Kidney (tissue), 14 donors: Measurements from ENCODE around the gene TMEM19. TPM values are rescaled to one million over a fixed set of nuclear protein-coding genes. Genes with fewer than 3 reads are reported as not detected.

Source experiments
- DNase-seq, 5 donors: peaks; one replicate each; pipeline ENCODE4 v3.0.0-alpha.2; 2013 to 2020
- FAIRE-seq: peaks from 2 replicates; lab custom pipeline; 2012; peaks lifted over from hg19 to GRCh38; lab: Jason Lieb, UNC
- H3K27ac ChIP-seq, 2 donors: one replicate each; pipeline ENCODE4 v1.7.0; 2013; ENCODE audit warnings: low read depth in 2 of 2, low read length in 2 of 2, inconsistent platforms in 1 of 2
- H3K27me3 ChIP-seq: one replicate; pipeline ENCODE4 v1.7.1; 2013; ENCODE audit warnings: low read length, inconsistent platforms; ENCODE audit not compliant: control insufficient read depth, insufficient read depth
- H3K36me3 ChIP-seq, 3 donors: one replicate each; pipeline versions ENCODE4 v1.7.0 to v1.7.1; 2013; ENCODE audit warnings: low read length in 3 of 3, control low read depth in 1 of 3, inconsistent platforms in 1 of 3; ENCODE audit not compliant: insufficient read depth in 3 of 3, control insufficient read depth in 2 of 3
- H3K4me1 ChIP-seq, 3 donors: one replicate each; pipeline versions ENCODE4 v1.7.0 to v1.7.1; 2013; ENCODE audit warnings: low read length in 3 of 3, inconsistent platforms in 1 of 3, low read depth in 1 of 3; ENCODE audit not compliant: control insufficient read depth in 2 of 3, insufficient read depth in 2 of 3
- H3K4me3 ChIP-seq, 3 donors: one replicate each; pipeline versions ENCODE4 v1.7.0 to v1.8.1; 2013; ENCODE audit warnings: low read length in 3 of 3, control low read depth in 1 of 3, inconsistent platforms in 1 of 3
- H3K9ac ChIP-seq, 3 donors: one replicate each; pipeline versions ENCODE4 v1.7.0 to v1.7.1; 2013; ENCODE audit warnings: low read length in 3 of 3, control low read depth in 1 of 3, inconsistent platforms in 1 of 3
- H3K9me3 ChIP-seq, 3 donors: one replicate each; pipeline versions ENCODE4 v1.7.0 to v1.7.1; 2013; ENCODE audit warnings: low read length in 3 of 3, control low read depth in 1 of 3, inconsistent platforms in 1 of 3; ENCODE audit not compliant: control insufficient read depth in 2 of 3, insufficient read depth in 1 of 3
- intact Hi-C: fragments of 100-400 bp; cut with DNase I; formaldehyde crosslinking; loops from one replicate; pipeline ENCODE4 v1.11.1; 2022
- polyA plus RNA-seq: library from polyadenylated mRNA; stranded (reverse); fragments of 350-450 nt; fragmentation: Illumina TruSeq; extraction: RNeasy Lipid Tissue Mini Kit (QIAGEN cat#74804); gene quantifications from one replicate; pipeline ENCODE4 v1.2.3, GENCODE V29; 2014; ENCODE audit warnings: low read depth, low replicate concordance; ENCODE audit not compliant: insufficient read depth
- total RNA-seq: library from RNA; stranded (reverse); fragmentation: NEBNext Ultra II Directional; extraction: Animal tissue kit (Norgen Biotek cat#: 25700); gene quantifications from one replicate; pipeline ENCODE4 v1.2.1, GENCODE V29; 2021
- TF ChIP-seq, protein P1 (sequence below): IDR thresholded peaks from 3 replicates; pipeline ENCODE4 v1.5.1; 2012; ENCODE audit warnings: mild to moderate bottlenecking, moderate library complexity, borderline replicate concordance; ENCODE audit not compliant: insufficient read depth; ENCODE audit errors: extremely low read depth
- donor health status: control.
- donor health status: control.
- donor health status: control.
- donor health status: control.
- donor health status: control.
- donor health status: DM: yes; HTN: yes; CAD: no.
- donor health status: Normal renal cell carcinoma (clear cell type).

The TMEM19 gene
- total and polyA plus RNA-seq, 2 donors from 2014 or later: 14.9 to 35.6 TPM

DNA sequence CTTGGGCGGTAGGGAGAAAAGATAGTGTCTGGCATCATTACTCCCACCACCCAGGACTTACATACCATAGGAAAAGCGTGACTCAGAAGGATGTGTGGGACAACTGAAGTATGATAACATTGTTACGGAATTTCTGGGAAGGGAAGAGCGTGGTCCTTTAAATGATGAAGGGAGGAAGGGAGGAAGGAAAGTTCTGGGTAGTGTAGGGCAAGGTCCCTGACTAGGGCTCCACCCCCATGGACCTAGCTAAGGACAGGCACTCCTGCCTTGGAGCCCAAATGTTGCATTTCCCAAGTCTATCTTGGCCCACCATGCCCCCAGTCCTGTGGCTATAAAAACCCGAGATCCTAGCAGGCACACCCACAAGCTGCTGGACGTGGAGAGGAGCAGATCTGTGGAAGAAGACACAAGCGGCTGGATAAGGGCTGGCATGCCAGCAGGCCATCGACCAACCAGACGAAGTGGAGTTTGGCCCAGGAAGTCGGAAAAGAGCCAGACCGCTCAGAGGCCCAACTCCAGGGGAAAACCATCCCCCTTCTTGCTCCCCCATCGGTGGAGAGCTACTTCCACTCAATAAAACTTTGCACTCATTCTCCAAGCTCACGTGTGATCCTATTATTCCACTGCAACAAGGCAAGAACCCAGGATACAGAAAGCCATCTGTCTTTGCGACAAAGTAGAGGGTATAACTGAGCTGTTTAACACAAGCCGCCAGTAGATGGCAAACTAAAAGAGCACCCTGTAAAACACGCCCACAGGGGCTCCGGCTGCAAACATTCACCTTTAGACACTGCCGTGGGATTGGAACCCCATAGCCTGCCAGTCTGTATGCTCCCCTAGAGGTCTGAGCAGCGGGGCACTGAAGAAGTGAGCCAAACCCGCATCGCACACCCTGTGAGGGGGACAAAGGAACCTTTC lies 45.8 kb downstream of the TMEM19 start:
- Histone ChIP-seq H3K9me3 (no peaks in the 10 kb centered on the region), H3K9ac (no peak overlapping the region), H3K4me1 (no peaks in the 10 kb centered on the region), H3K4me3 (peak overlapping the region in 2 of 3 donors; percentile 15 to 29), H3K27me3 (no peaks in the 10 kb centered on the region), H3K36me3 (no peaks in the 10 kb centered on the region), H3K27ac (no peak overlapping the region)
- TF ChIP-seq, protein P1, sequence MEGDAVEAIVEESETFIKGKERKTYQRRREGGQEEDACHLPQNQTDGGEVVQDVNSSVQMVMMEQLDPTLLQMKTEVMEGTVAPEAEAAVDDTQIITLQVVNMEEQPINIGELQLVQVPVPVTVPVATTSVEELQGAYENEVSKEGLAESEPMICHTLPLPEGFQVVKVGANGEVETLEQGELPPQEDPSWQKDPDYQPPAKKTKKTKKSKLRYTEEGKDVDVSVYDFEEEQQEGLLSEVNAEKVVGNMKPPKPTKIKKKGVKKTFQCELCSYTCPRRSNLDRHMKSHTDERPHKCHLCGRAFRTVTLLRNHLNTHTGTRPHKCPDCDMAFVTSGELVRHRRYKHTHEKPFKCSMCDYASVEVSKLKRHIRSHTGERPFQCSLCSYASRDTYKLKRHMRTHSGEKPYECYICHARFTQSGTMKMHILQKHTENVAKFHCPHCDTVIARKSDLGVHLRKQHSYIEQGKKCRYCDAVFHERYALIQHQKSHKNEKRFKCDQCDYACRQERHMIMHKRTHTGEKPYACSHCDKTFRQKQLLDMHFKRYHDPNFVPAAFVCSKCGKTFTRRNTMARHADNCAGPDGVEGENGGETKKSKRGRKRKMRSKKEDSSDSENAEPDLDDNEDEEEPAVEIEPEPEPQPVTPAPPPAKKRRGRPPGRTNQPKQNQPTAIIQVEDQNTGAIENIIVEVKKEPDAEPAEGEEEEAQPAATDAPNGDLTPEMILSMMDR: peak; percentile 14
- FAIRE-seq (no peak), DNase-seq (no peak)
- intact Hi-C loops: no loop called here

- Histone ChIP-seq H3K9ac (no peak overlapping the region), H3K9me3 (no peaks in the 10 kb centered on the region), H3K27ac (no peak overlapping the region), H3K36me3 (no peaks in the 10 kb centered on the region), H3K4me3 (peak overlapping the region in 2 of 3 donors; percentile 15 to 29), H3K27me3 (no peaks in the 10 kb centered on the region), H3K4me1 (no peaks in the 10 kb centered on the region)
- FAIRE-seq: no peak
- DNase-seq: no peak
- TF ChIP-seq, protein P1: no peak
- intact Hi-C loops: no loop called here
Observed at GRCh38 chr12:71732357-71732712, 46.5 kb downstream of the TMEM19 start.

- Histone ChIP-seq H3K4me1 (no peaks in the 10 kb centered on the region), H3K9me3 (no peaks in the 10 kb centered on the region), H3K27ac (no peak overlapping the region), H3K9ac (no peak overlapping the region), H3K36me3 (no peaks in the 10 kb centered on the region), H3K27me3 (no peaks in the 10 kb centered on the region), H3K4me3 (no peak overlapping the region)
- TF ChIP-seq, protein P1: no peak
- no peak for DNase-seq
- no peak for FAIRE-seq
- intact Hi-C loops: no loop called here
Observed at GRCh38 chr12:71737197-71737596, 51.3 kb downstream of the TMEM19 start.
